ENCODE results near the gene GAN.

DNA sequence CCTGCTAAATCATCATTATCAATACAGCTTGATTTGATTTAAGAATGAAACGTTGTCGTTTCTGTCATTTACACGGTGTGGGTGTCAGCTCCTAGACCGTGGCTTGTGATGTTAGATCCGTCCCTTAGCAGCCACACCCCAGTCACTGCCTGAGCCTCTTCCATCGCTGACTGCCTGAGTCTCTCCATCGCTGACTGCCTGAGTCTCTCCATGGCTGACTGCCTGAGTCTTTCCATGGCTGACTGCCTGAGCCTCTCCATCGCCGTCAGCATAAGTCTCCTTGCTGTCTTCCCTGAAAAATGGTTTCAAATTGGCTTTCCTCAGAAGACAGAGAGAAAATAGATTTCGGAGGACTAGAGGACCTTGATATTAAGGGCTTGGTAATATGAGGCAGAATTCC lies 76.1 kb downstream of the GAN start:
- no peak for TF ChIP-seq POLR2A (IDR thresholded peaks at IDR 0.05)
- no peak for TF ChIP-seq CTCF (IDR thresholded peaks at IDR 0.05)
- TF ChIP-seq EP300 (IDR thresholded peaks at IDR 0.05) = no peak
- TF ChIP-seq POLR2AphosphoS5 (IDR thresholded peaks at IDR 0.05) = no peak

Measured in gastroesophageal sphincter (tissue), 3 donors.